Measurements from ENCODE around the gene OTOS. TPM values are rescaled to one million over a fixed set of nuclear protein-coding genes. Genes with fewer than 3 reads are reported as not detected.

The OTOS gene
- total and polyA plus RNA-seq, 4 donors = not detected

- DNase-seq (no peak), ATAC-seq (ENCODE audit: insufficient read depth, low FRiP score) (no peak)
- TF ChIP-seq CTCF (IDR thresholded peaks at IDR 0.05; ENCODE audit: control extremely low read depth, extremely low read depth) = no peak
- Histone ChIP-seq H3K27ac (ENCODE audit: low read depth in 1 of 2, low read length in 1 of 2) (no peak overlapping the region), H3K36me3 (ENCODE audit: control insufficient read depth in 4 of 4, insufficient read depth in 4 of 4, low read length in 4 of 4) (no peaks in the 10 kb centered on the region), H3K4me3 (no peak overlapping the region), H3K9me3 (ENCODE audit: control insufficient read depth in 4 of 4, insufficient read depth in 3 of 4, low read length in 3 of 4) (no peaks in the 10 kb centered on the region), H3K27me3 (ENCODE audit: control insufficient read depth in 3 of 3, insufficient read depth in 3 of 3, low read length in 2 of 3) (no peaks in the 10 kb centered on the region), H3K4me1 (ENCODE audit: control insufficient read depth in 5 of 5, insufficient read depth in 5 of 5, low read length in 5 of 5) (peaks cover 0 to 10% (median 6%) of the 10 kb centered on the region in 5 donors), H3K9ac (ENCODE audit: insufficient read depth in 1 of 2, low read length in 2 of 2) (no peak overlapping the region)
- WGBS, 2 donors = 68 to 76% methylated on average over 13 to 14 of the region's 14 CpGs
These were observed 628 bp downstream of the OTOS start for GRCh38 chr2:240139666-240140393.

- H3K9me3 ChIP-seq (ENCODE audit: control insufficient read depth in 4 of 4, insufficient read depth in 3 of 4, low read length in 3 of 4) = no peaks in the 10 kb centered on the region
- no peak overlapping the region for H3K27ac ChIP-seq (ENCODE audit: low read depth in 1 of 2, low read length in 1 of 2)
- 88 to 90% methylated on average over 15 of the region's 15 CpGs for WGBS, 2 donors
- H3K36me3 ChIP-seq (ENCODE audit: control insufficient read depth in 4 of 4, insufficient read depth in 4 of 4, low read length in 4 of 4) = no peaks in the 10 kb centered on the region
- no peak overlapping the region for H3K4me3 ChIP-seq
- peaks cover 2 to 15% (median 9%) of the 10 kb centered on the region in 5 donors for H3K4me1 ChIP-seq (ENCODE audit: control insufficient read depth in 5 of 5, insufficient read depth in 5 of 5, low read length in 5 of 5)
- DNase-seq (no peak), ATAC-seq (ENCODE audit: insufficient read depth, low FRiP score) (no peak)
- H3K9ac ChIP-seq (ENCODE audit: insufficient read depth in 1 of 2, low read length in 2 of 2) = no peak overlapping the region
- no peaks in the 10 kb centered on the region for H3K27me3 ChIP-seq (ENCODE audit: control insufficient read depth in 3 of 3, insufficient read depth in 3 of 3, low read length in 2 of 3)
- no peak for TF ChIP-seq CTCF (IDR thresholded peaks at IDR 0.05; ENCODE audit: control extremely low read depth, extremely low read depth)
These were observed 1.4 kb downstream of the OTOS start for GRCh38 chr2:240139011-240139441.

- WGBS, 2 donors = 80 to 90% methylated on average over 9 of the region's 9 CpGs
- Histone ChIP-seq H3K4me1 (ENCODE audit: control insufficient read depth in 5 of 5, insufficient read depth in 5 of 5, low read length in 5 of 5) (peaks cover 2 to 15% (median 9%) of the 10 kb centered on the region in 5 donors), H3K9me3 (ENCODE audit: control insufficient read depth in 4 of 4, insufficient read depth in 3 of 4, low read length in 3 of 4) (no peaks in the 10 kb centered on the region), H3K27me3 (ENCODE audit: control insufficient read depth in 3 of 3, insufficient read depth in 3 of 3, low read length in 2 of 3) (no peaks in the 10 kb centered on the region), H3K27ac (ENCODE audit: low read depth in 1 of 2, low read length in 1 of 2) (no peak overlapping the region), H3K4me3 (no peak overlapping the region), H3K36me3 (ENCODE audit: control insufficient read depth in 4 of 4, insufficient read depth in 4 of 4, low read length in 4 of 4) (peaks cover 0 to 5% (median under 1%) of the 10 kb centered on the region in 4 donors), H3K9ac (ENCODE audit: insufficient read depth in 1 of 2, low read length in 2 of 2) (no peak overlapping the region)
- ATAC-seq (ENCODE audit: insufficient read depth, low FRiP score) (no peak), DNase-seq (peak in 1 of 3 donors; percentile 6)
- TF ChIP-seq CTCF (IDR thresholded peaks at IDR 0.05; ENCODE audit: control extremely low read depth, extremely low read depth) = no peak
These were observed 2.0 kb downstream of the OTOS start for GRCh38 chr2:240138254-240138984.
